Uterus (tissue), 4 donors: ENCODE results near the gene SCYL1. TPM values are rescaled to one million over a fixed set of nuclear protein-coding genes. Genes with fewer than 3 reads are reported as not detected.
A peak's percentile ranks its signal among the peaks of the same experiment; 100 is the strongest.

ENCODE experiments used
- DNase-seq, 2 donors: peaks; one replicate each; pipeline ENCODE4 v3.0.0-alpha.2; 2019 to 2020
- H3K27ac ChIP-seq, 2 donors: fragments of 200-600 bp; sonication (generic); 1 replicate in 1 of 2; 2 replicates in 1 of 2; pipeline ENCODE4 v1.5.1; 2016 to 2018
- H3K27me3 ChIP-seq, 2 donors: fragments of 200-600 bp; sonication (generic); one replicate each; pipeline ENCODE4 v1.5.1; 2018 to 2019; ENCODE audit warnings: control low read depth in 1 of 2
- H3K36me3 ChIP-seq, 2 donors: fragments of 200-600 bp; sonication (generic); one replicate each; pipeline ENCODE4 v1.5.1; 2019; ENCODE audit warnings: control low read depth in 1 of 2
- H3K4me1 ChIP-seq, 2 donors: fragments of 200-600 bp; sonication (generic); one replicate each; pipeline ENCODE4 v1.5.1; 2018 to 2019; ENCODE audit warnings: control low read depth in 1 of 2
- H3K4me3 ChIP-seq, 2 donors: fragments of 200-600 bp; sonication (generic); 1 replicate in 1 of 2; 2 replicates in 1 of 2; pipeline ENCODE4 v1.5.1; 2018 to 2019; ENCODE audit warnings: mild to moderate bottlenecking in 1 of 2
- H3K9me3 ChIP-seq, 2 donors: fragments of 200-600 bp; sonication (generic); one replicate each; pipeline ENCODE4 v1.5.1; 2019; ENCODE audit warnings: control low read depth in 1 of 2
- POLR2A ChIP-seq, 2 donors: fragments of 450-650 bp; IDR thresholded peaks; one replicate each; pipeline ENCODE4 v1.6.1; 2016; ENCODE audit warnings: antibody characterized with exemption in 2 of 2, mild to moderate bottlenecking in 1 of 2, moderate library complexity in 1 of 2
- intact Hi-C: fragments of 100-400 bp; cut with DNase I; formaldehyde crosslinking; loops from one replicate; pipeline ENCODE4 v1.15.1; 2023; ENCODE audit warnings: low total_unique reads
- total RNA-seq, 4 donors: library from RNA; depleted of rRNA in 3 of 4; stranded (reverse); fragments of >200 nt in 3 of 4; gene quantifications; one replicate each; pipeline versions ENCODE4 v1.1.0 to v1.2.4, GENCODE V29; 2014 to 2023
- TF ChIP-seq, protein P1 (sequence below), 4 experiments: fragments of 200-600 bp in 2 of 4; fragments of 450-650 bp in 2 of 4; sonication (generic) in 2 of 4; IDR thresholded peaks; one replicate each; pipeline ENCODE4 v1.5.1; 2016 to 2019; ENCODE audit warnings: antibody characterized with exemption in 4 of 4, mild to moderate bottlenecking in 2 of 4, moderate library complexity in 1 of 4
- donor health status: DM: yes; HTN: yes; CAD: no.

Gene SCYL1
- total RNA-seq, 4 donors from 2014 or later: 28.8 to 101 (median 70.1) TPM

DNA sequence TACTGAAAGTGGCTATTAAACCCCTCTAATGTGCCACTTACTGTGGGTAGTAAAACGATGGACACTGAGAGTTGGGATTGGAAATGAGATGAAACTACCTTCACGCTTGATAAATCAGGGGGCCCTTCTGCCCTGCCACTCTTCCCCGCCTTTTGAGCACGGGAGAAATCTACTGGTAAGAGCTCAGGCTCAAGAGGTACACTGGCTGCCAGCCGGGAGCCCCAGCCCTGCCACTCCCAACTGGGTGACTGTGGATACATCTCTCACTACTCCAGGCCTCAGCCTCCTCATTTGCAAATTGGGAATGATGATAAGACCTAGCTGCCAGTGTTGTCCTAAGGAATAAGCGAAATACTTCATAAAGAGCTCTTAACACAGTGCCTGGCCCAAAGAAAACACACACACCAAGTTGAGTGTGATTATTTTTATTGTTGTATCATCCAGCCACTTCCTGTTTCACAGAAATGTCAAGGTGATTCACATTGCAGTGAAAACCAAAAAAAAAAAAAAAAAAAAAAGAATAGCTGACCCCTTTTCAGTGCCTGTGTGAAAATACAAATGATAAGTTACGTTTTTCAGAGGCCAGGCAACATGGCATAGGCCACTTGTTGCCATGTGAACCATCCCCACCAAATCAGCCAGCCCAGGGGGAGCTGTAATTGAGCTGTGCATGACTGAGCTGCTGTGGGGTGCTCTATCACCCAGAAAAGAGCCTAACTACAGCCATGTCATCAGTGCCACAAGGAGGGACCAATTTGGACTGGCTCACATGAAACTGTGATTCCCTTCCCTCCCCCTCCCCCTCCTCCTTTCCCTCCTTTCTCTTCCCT lies 41.0 kb downstream of the SCYL1 start:
- H3K36me3 ChIP-seq: no peaks in the 10 kb centered on the region
- no peaks in the 10 kb centered on the region for H3K27me3 ChIP-seq
- TF ChIP-seq POLR2A (IDR thresholded peaks at IDR 0.05): no peak
- TF ChIP-seq, protein P1, sequence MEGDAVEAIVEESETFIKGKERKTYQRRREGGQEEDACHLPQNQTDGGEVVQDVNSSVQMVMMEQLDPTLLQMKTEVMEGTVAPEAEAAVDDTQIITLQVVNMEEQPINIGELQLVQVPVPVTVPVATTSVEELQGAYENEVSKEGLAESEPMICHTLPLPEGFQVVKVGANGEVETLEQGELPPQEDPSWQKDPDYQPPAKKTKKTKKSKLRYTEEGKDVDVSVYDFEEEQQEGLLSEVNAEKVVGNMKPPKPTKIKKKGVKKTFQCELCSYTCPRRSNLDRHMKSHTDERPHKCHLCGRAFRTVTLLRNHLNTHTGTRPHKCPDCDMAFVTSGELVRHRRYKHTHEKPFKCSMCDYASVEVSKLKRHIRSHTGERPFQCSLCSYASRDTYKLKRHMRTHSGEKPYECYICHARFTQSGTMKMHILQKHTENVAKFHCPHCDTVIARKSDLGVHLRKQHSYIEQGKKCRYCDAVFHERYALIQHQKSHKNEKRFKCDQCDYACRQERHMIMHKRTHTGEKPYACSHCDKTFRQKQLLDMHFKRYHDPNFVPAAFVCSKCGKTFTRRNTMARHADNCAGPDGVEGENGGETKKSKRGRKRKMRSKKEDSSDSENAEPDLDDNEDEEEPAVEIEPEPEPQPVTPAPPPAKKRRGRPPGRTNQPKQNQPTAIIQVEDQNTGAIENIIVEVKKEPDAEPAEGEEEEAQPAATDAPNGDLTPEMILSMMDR (IDR thresholded peaks at IDR 0.05): no peak
- H3K9me3 ChIP-seq: no peaks in the 10 kb centered on the region
- no peak for DNase-seq
- intact Hi-C loops: no loop called here
- H3K4me3 ChIP-seq: no peak overlapping the region
- H3K4me1 ChIP-seq: peaks cover 4 to 13% of the 10 kb centered on the region in 2 donors
- H3K27ac ChIP-seq: peak overlapping the region in 1 of 2 donors; percentile 11

DNA sequence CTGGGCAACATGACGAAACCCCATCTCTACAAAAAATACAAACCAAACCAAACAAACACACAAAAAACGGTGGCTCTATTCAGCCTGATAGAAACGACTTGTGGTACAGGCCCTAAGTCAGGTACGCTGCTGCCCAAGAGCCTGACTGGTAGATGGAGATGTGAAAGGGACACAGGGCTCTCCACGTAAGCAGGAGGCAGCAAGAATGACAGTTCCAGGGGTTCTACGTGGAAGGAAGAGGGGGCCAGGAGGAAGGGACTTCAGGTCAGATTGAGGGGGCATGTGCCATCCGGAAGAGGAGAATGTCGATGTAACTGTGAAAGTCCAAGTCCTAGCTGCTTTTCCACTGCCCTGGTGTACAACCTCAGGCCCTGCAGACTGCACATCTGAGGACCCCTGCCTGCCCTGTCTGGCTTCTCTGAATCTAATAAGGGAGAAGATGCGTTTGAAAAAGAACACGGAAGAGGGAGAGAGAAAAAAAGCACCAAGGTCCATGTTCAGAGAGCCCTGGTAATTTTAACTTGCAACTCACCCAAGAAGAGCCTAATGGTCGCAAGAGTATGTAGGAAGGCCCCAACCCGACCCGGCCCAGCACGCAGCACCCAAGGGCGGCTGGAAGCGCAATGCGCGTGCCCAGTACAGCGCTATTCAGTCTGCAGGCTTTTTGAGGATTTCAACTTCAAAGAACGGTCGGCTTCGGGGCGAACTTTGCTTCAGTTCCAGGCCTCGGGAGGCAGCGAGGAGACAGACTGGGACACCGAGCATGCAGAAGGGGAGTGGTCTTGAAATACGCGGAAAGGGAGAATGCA lies 44.5 kb downstream of the SCYL1 start:
- no peak for TF ChIP-seq POLR2A (IDR thresholded peaks at IDR 0.05)
- TF ChIP-seq, protein P1 (IDR thresholded peaks at IDR 0.05): no peak

DNA sequence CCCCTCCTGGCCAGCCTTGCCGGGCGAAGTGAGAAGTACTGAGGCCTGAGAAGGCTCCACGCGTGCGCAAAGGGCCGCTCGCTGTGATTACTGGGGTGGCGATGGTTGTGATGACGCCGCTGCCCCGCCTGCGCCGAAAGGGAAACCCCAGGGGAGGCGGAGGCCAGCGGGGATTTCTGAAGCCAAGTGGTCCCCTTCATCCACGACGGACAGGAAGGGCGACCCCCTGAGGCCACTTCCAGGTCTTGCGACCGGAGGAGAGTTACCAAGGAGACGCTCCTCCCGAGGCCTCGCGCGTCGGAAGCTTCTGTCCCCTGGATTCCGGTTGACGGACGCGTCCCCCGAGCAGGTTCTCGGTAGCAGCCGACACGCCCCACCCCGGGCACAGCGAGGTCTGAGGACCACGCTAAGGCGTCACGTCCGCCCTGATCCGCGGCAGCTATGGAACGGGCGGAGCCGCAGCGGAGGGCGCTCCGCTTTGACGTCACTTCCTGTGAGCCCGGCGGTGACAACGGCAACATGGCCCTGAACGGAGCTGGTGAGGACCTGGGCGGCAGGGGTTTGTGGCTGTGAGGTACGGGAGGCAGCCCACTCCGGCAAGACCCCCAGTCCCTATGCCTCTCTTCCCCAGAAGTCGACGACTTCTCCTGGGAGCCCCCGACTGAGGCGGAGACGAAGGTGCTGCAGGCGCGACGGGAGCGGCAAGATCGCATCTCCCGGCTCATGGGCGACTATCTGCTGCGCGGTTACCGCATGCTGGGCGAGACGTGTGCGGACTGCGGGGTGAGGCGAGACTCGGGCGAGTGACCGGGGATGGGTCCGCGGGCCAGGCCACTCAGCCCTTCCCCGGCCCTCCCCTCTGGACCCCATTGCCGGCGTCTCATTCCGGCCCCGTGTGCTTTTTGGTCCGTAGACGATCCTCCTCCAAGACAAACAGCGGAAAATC lies 45.4 kb downstream of the SCYL1 start, which contains the start of gene ZNRD2:
ZNRD2 (plus strand) TSS at position 505 of the 946 bp plus-strand sequence; CDS start at position 520, 15 bp downstream.
- H3K4me3 ChIP-seq: peak within 1 kb of the TSS; percentile 96
- peaks cover 12 to 33% of the 10 kb centered on the region in 2 donors for H3K4me1 ChIP-seq
- TF ChIP-seq POLR2A (IDR thresholded peaks at IDR 0.05): peak; percentile 22 to 83
- TF ChIP-seq, protein P1 (IDR thresholded peaks at IDR 0.05): peak; percentile 33 to 61 (median 46)
- no peaks in the 10 kb centered on the region for H3K27me3 ChIP-seq
- no peaks in the 10 kb centered on the region for H3K9me3 ChIP-seq
- DNase-seq: peak; percentile 98
- intact Hi-C loops: no loop called here
- no peaks in the 10 kb centered on the region for H3K36me3 ChIP-seq
- peak within 1 kb of the TSS; percentile 84 to 92 for H3K27ac ChIP-seq

More for the DNA sequence above, 44.5 kb downstream of the SCYL1 start:
- intact Hi-C loops: no loop called here
- no peak for DNase-seq
- Histone ChIP-seq H3K27me3 (no peaks in the 10 kb centered on the region), H3K4me3 (peak overlapping the region; percentile 96), H3K36me3 (no peaks in the 10 kb centered on the region), H3K27ac (peak overlapping the region; percentile 84 to 92), H3K9me3 (no peaks in the 10 kb centered on the region), H3K4me1 (peaks cover 12 to 33% of the 10 kb centered on the region in 2 donors)

DNA sequence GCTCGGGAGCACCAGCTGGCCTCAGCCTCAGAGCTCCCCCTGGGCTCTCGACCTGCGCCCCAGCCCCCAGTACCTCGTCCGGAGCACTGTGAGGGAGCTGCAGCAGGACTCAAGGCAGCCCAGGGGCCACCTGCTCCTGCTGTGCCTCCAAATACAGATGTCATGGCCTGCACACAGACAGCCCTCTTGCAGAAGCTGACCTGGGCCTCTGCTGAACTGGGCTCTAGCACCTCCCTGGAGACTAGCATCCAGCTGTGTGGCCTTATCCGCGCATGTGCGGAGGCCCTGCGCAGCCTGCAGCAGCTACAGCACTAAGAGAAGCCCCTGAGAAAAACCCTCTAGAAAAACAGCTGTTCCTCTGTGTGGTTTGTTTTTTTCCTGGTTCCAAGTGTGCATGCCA lies 46.5 kb downstream of the SCYL1 start:
- Histone ChIP-seq H3K27ac (peak overlapping the region; percentile 84 to 92), H3K36me3 (no peaks in the 10 kb centered on the region)
- intact Hi-C loops: no loop called here

More for the DNA sequence above, 46.5 kb downstream of the SCYL1 start:
- Histone ChIP-seq H3K27me3 (no peaks in the 10 kb centered on the region), H3K4me3 (peak overlapping the region in 1 of 2 donors; percentile 96), H3K4me1 (peaks cover 12 to 37% of the 10 kb centered on the region in 2 donors), H3K9me3 (no peaks in the 10 kb centered on the region)
- DNase-seq: no peak
- TF ChIP-seq, protein P1 (IDR thresholded peaks at IDR 0.05): no peak
- no peak for TF ChIP-seq POLR2A (IDR thresholded peaks at IDR 0.05)
